Cardiac fibroblast (primary cell): Measurements from ENCODE around the gene ZNF157.
A peak's percentile ranks its signal among the peaks of the same experiment; 100 is the strongest.

Experiments
- DNase-seq, 2 donors: peaks; one replicate each; pipeline versions ENCODE4 v3.0.0 to v3.0.0-alpha.2; 2010; ENCODE audit warnings: low read depth in 2 of 2
- H3K4me3 ChIP-seq, 2 donors: replicated peaks in 1 of 2; 1 replicate in 1 of 2; 2 replicates in 1 of 2; pipeline ENCODE4 v1.5.1; 2011; ENCODE audit warnings: low read depth in 2 of 2, low read length in 2 of 2, mild to moderate bottlenecking in 2 of 2, moderate library complexity in 1 of 2
- TF ChIP-seq, protein P1 (sequence below): IDR thresholded peaks from one replicate; pipeline ENCODE4 v1.5.1; 2011; ENCODE audit warnings: low read depth, mild to moderate bottlenecking, low read length, inconsistent platforms

ZNF157 gene

DNA sequence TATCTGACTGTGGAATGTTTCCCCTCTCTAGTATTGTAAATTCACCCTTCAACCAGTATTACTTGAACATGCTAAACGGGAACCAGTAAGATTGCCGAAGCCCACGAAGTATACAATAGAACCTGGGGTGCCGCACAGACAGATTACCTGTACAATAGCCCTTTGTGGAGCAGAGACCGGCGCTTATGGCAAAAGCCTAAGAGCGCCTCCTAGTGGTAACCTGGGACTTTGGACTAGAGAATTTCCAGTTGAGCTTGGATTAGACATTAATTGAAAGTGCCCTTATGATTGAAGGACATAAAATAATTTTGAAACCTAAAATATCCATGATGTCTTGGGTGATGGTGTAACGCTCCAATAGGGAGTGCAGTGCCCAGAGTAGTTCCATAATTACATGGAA is 14.1 kb downstream of the ZNF157 start:
- TF ChIP-seq, protein P1, sequence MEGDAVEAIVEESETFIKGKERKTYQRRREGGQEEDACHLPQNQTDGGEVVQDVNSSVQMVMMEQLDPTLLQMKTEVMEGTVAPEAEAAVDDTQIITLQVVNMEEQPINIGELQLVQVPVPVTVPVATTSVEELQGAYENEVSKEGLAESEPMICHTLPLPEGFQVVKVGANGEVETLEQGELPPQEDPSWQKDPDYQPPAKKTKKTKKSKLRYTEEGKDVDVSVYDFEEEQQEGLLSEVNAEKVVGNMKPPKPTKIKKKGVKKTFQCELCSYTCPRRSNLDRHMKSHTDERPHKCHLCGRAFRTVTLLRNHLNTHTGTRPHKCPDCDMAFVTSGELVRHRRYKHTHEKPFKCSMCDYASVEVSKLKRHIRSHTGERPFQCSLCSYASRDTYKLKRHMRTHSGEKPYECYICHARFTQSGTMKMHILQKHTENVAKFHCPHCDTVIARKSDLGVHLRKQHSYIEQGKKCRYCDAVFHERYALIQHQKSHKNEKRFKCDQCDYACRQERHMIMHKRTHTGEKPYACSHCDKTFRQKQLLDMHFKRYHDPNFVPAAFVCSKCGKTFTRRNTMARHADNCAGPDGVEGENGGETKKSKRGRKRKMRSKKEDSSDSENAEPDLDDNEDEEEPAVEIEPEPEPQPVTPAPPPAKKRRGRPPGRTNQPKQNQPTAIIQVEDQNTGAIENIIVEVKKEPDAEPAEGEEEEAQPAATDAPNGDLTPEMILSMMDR: peak; percentile 68
- DNase-seq: peak; percentile 71 to 72
- H3K4me3 ChIP-seq: no peak overlapping the region

- TF ChIP-seq, protein P1: no peak
- DNase-seq: no peak
- H3K4me3 ChIP-seq: no peak overlapping the region
Measured at GRCh38 chrX:47390780-47391179, 20.4 kb downstream of the ZNF157 start.

DNA sequence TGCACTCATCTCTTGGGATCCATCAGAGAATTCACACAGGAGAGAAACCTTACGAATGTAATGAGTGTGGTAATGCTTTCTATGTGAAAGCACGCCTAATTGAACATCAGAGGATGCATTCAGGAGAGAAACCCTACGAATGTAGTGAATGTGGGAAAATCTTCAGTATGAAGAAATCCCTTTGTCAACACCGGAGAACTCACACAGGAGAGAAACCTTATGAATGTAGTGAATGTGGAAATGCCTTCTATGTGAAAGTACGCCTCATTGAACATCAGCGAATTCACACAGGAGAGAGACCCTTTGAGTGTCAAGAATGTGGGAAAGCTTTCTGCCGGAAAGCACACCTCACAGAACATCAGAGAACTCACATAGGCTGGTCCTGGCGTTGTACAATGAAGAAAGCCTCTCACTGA is 42.8 kb downstream of the ZNF157 start:
- TF ChIP-seq, protein P1: no peak
- DNase-seq: no peak
- no peak overlapping the region for H3K4me3 ChIP-seq

DNA sequence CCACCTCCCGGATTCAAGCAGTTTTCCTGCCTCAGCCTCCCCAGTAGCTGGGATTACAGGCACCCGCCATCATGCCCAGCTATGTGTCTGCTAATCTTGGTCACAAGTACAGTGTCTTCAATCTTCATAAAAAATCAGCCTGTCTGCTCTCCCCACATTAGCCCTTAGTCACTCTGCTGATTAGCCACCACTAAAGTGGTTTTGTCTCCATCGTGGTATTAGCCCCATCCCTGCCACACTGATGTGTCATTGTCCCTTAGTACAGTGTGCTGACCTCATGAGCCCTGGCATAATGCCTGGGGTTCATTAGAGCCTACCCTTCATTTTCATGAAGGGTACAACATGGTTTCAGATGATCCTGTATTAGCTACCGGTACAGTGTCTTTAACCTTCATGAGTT is 49.9 kb downstream of the ZNF157 start:
- H3K4me3 ChIP-seq: no peak overlapping the region
- DNase-seq: no peak
- TF ChIP-seq, protein P1: no peak

GRCh38 chrX:47420962-47421361 is 50.6 kb downstream of the ZNF157 start:
- TF ChIP-seq, protein P1: no peak
- DNase-seq: no peak

GRCh38 chrX:47422444-47422843 is 52.1 kb downstream of the ZNF157 start:
- TF ChIP-seq, protein P1: no peak
- no peak for DNase-seq
- no peak overlapping the region for H3K4me3 ChIP-seq

More at GRCh38 chrX:47420962-47421361, 50.6 kb downstream of the ZNF157 start:
- H3K4me3 ChIP-seq: no peak overlapping the region

- no peak for DNase-seq
- TF ChIP-seq, protein P1: no peak
- no peak overlapping the region for H3K4me3 ChIP-seq
Measured at GRCh38 chrX:47430925-47431324, 60.5 kb downstream of the ZNF157 start.
